HG03095 (cell line): ENCODE results near the gene LIX1.
A peak's percentile ranks its signal among the peaks of the same experiment; 100 is the strongest.
"Not testable (repeated sequence)": the region's sequence is repeated elsewhere in the genome, so short reads cannot be mapped to it uniquely, and the experiment has no call there.

Experiments used
- ATAC-seq: cut with Tn5 transposase; IDR thresholded peaks from one replicate; pipeline ENCODE4 v1.9.1; 2021; ENCODE audit warnings: moderate library complexity; ENCODE audit not compliant: unreplicated experiment

The LIX1 gene

DNA sequence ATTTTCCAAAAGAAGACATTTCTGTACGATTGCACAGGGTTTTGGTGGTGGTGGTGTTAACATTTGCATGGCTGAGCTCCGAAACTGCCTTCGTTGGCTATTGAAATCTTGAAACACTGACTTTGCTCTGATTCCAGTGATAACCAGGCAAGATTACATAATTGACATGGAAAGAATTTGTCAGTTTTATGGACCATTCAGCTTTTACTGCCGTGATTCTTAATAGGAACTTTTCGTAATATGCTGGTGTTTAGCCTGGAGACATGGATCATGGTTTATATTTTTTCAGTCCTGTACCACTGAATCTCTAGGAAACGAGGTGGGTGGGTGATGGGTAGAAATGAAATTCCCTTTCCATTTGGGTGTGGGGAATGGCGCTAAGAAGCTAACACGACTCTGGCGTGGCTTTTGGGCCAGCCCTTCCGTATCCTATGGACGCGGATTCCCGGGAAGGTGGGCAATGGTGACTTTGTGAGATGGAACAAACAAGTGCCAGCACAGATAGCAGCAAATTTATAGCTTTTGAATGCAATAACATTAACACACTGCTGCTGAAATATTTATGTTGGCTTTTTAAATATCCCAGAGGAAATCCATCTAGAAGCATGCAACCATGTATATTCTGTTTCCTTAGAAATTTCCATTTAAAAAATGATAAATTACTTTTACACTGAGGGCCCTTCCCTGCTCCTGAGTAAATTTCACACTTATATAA is 36.8 kb downstream of the LIX1 start:
- no peak for ATAC-seq

DNA sequence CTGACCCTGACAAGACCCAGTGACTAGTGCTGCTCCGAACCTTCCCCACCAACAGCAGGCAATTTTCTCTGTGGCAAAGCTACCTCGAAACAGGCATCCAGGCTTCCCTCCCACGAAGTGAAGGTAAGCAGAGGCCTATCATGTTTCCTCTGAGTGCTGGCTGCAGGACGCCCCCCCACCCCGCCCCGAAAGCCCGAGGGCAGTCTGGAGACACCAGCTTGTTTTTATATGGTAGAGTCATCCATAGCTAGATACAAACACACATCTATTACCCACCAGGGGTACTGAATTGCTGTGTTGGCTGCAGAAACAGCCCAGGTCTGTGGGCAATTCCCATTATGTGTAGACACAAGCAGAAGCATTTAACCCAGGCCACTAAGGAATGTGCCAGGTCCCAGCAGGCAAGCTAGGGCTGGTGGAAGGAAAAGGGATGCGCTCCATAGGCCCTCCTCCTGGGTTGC is 40.4 kb downstream of the LIX1 start:
- ATAC-seq = no peak

GRCh38 chr5:97101189-97101910 is 41.1 kb downstream of the LIX1 start:
- no peak for ATAC-seq

DNA sequence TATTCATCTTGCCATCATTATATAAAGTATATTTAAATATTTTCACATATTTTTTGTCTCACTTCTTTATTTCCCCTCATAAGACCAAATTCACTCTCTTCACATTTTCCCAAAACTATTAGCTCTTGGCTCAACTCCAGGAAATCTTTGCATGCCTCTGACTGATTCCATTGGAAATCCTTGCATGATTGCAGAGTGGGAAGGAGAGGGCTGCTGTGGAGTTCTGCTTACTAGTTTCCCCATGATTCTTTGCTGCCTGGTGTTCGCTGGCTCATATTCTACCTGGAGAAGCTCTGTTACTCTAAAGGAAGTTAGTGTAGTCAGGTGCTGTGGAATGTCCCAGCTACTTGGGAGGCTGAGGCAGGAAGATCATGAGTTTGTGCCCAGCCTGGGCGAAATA is 41.9 kb downstream of the LIX1 start:
- no peak for ATAC-seq

GRCh38 chr5:97098922-97099321 is 43.5 kb downstream of the LIX1 start:
- ATAC-seq = no peak

- no peak for ATAC-seq
These were observed 44.8 kb downstream of the LIX1 start for GRCh38 chr5:97097326-97098230.

DNA sequence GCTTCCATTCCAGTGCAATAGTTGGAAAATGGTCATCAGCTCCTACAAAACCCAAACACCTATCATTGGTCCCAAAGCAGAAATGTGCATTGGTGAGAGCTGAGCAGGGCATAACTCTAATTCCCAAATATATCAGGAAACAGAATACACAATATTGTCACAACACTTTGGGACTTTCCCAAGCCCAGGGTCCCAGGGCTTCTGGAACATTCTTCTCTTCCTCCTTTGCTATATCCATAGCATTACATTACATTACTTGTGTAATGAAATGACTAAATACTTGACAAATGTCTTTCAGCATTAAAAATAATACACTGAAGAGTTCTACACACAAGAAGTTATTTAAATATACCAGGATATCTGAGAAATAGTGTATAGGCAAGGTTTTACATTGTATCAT is 45.6 kb downstream of the LIX1 start:
- no peak for ATAC-seq

DNA sequence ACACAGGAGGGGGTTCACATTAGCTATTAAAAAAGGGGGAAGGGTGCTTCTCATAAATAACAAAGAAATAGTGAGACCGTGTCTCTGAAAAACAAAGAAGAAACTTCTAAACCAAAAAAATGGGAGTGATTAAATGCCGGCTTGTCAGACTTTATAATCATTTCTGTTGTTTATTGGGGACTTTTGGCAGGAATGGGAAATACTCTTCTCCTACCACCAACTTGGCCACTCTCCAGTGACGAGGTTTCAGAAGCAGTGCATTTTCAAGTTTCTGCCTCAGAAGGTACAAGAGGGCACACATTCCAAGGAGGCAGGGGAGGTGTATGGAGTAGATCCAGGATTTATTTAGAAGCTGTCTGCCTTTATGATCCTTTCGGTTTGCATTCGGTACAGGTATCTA is 46.2 kb downstream of the LIX1 start:
- ATAC-seq = no peak

GRCh38 chr5:97095318-97095732 is 47.1 kb downstream of the LIX1 start:
- ATAC-seq = peak; percentile 42

- peak; percentile 99 for ATAC-seq
These were observed 47.7 kb downstream of the LIX1 start for GRCh38 chr5:97094579-97095317.

DNA sequence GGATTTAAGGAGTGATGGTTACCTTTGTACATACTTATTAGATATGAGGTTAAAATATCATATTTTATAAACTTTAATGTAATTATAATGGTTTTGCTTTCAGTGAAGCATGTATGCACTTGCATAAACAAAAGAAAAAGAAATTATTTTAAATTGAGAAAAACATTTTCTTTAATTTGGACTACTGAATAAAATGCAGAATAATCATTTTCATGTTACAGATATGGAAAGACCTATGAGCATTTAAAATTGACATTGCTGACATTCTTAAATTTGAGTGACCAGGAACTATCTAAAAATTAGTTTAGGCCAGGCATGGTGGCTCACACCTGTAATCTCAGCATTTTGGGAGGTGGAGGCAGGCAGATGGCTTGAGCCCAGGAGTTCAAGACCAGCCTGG is 49.2 kb downstream of the LIX1 start:
- no peak for ATAC-seq

DNA sequence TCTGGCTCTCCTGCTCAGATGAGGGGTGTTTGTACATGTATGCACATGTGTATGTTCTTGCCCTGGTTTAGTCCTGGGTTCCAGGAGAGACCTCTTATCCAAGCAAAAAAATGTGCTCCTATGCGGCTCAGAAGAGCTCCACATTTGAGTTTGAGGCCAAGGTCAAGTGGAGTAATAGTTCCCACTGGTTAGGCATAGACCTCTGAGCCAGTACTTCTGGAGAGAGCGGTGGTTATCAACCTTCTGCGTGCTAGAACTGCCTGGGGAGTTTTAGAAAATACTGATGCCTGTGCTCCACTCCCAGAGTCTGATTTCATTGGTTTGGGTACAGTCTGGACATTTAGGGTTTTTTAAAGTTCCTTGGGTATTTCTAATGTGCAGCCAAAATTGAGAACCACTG is 51.5 kb downstream of the LIX1 start:
- no peak for ATAC-seq

DNA sequence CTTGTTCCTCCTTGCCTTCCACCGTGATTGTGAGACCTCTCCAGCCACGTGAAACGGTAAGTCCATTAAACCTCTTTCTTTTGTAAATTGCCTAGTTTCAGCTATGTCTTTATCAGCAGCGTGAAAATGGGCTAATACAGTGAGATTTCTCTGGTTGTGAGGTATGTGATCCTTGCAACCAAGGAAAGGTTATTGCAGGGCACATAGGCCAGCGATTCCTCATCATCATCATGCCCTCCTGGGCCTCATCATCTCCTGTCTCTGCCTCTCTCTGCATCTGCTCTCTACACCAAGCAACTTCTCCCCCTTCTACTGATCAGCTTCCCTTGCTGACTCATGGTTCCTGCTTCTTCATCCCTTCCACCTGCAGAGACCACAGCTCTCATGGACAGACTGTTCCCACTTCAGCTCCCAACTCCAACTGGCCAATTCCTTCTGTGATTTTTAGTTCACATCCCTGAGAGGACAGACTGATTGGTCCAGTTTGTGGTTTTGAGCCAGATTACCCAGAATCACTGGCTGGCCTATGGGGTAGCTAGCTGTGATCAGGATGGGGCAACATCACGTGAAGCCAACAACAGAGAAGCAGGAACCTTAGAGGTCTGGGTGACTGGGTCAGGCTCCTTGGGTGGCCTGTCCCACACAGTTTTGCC is 53.1 kb downstream of the LIX1 start:
- ATAC-seq = no peak

- no peak for ATAC-seq
These were observed 53.6 kb downstream of the LIX1 start for GRCh38 chr5:97088774-97089148.

GRCh38 chr5:97087138-97087537 is 55.3 kb downstream of the LIX1 start:
- ATAC-seq = no peak

- no peak for ATAC-seq
These were observed 56.8 kb downstream of the LIX1 start for GRCh38 chr5:97085459-97086181.

DNA sequence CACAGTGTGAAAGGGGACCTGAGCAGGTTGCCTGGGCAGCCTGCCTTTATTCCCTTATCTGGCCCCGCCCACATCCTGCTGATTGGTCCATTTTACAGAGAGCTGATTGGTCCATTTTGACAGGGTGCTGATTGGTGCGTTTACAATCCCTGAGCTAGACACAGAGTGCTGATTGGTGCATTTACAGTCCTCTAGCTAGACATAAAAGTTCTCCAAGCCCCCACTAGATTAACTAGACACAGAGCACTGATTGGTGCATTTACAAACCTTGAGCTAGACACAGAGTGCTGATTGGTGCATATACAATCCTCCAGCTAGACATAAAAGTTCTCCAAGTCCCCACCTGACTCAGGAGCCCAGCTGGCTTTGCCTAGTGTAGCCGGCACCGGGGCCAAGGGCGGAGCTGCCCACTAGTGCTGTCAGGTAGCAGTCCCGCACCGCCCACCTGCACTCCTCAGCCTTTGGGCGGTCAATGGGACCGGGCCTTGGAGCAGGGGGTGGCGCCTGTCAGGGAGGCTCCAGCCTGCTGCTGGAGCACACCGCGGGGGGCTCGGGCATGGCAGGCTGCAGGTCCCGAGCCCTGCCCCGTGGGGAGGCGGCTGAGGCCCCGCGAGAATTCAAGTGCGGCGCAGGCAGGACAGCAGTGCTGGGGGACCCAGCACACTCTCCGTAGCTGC is 57.5 kb downstream of the LIX1 start:
- ATAC-seq = not testable (repeated sequence)

- no peak for ATAC-seq
These were observed 63.3 kb downstream of the LIX1 start for GRCh38 chr5:97078958-97079743.
